GM13976 (cell line): ENCODE measurements around the gene WDR13.

Experiments used
- DNase-seq: peaks from one replicate; pipeline ENCODE4 v3.0.0; 2012; ENCODE audit warnings: low spot score
- in situ Hi-C: fragments of 300-500 bp; cut with MboI; formaldehyde crosslinking; loops from one replicate; pipeline ENCODE4 v1.12.0; 2022; ENCODE audit warnings: low sequenced_read_pairs, mixed read lengths, inconsistent platforms; ENCODE audit not compliant: unreplicated experiment
- TF ChIP-seq, protein P1 (sequence below): IDR thresholded peaks from 2 replicates; pipeline ENCODE4 v1.5.1; 2012; ENCODE audit warnings: borderline replicate concordance, mild to moderate bottlenecking; ENCODE audit not compliant: insufficient read depth; ENCODE audit errors: extremely low read depth, missing control alignments, control extremely low read depth

WDR13 gene

DNA sequence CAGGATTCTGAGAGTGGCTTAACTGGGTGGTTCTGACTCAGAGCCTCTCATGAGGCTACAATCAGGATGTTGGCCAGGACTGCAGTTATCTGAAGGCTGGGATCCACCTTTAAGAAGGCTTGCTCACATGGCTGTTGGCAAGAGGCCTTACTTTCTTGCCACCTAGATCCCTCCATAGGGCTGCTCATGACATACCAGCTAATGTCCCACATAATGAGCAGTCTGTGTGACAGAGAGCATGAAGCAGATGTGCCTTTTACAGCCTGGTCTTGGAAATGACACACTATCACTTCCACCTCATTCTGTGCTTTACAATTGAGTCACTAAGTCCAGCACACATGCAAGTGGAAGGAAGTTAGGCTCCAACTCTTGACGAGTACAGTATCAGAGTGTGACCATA lies 27.3 kb upstream of the WDR13 start:
- in situ Hi-C loops, result no loop called here
- DNase-seq, result peak; percentile 41
- TF ChIP-seq, protein P1, sequence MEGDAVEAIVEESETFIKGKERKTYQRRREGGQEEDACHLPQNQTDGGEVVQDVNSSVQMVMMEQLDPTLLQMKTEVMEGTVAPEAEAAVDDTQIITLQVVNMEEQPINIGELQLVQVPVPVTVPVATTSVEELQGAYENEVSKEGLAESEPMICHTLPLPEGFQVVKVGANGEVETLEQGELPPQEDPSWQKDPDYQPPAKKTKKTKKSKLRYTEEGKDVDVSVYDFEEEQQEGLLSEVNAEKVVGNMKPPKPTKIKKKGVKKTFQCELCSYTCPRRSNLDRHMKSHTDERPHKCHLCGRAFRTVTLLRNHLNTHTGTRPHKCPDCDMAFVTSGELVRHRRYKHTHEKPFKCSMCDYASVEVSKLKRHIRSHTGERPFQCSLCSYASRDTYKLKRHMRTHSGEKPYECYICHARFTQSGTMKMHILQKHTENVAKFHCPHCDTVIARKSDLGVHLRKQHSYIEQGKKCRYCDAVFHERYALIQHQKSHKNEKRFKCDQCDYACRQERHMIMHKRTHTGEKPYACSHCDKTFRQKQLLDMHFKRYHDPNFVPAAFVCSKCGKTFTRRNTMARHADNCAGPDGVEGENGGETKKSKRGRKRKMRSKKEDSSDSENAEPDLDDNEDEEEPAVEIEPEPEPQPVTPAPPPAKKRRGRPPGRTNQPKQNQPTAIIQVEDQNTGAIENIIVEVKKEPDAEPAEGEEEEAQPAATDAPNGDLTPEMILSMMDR, result no peak

DNA sequence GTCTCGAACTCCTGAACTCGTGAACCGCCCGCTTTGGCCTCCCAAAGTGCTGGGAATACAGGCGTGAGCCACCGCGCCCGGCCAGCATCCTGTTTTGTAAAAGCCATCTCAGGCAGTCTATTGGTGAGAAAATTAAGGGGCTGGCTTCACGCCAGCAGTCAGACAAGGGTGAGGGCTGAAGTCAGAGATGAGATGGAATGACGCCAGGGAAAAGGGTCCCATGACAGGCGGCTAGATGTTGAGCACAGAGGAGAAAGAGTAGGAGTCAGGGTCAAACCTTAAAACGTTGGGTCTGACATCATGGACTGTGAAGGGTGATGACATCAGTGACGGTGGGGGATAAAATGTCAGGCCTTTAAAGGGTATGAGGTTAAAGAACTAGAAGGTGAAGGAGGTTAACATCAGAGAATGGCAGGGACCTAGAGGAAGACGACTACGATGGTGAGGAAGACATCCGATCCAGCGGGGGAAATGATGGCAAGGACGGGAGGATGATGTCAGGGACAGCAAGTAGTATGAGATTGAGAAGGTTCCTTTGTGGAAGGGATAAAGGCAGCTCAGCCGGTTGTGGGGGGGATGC lies 23.5 kb upstream of the WDR13 start:
- in situ Hi-C loops, result no loop called here
- DNase-seq, result no peak
- TF ChIP-seq, protein P1, result no peak

DNA sequence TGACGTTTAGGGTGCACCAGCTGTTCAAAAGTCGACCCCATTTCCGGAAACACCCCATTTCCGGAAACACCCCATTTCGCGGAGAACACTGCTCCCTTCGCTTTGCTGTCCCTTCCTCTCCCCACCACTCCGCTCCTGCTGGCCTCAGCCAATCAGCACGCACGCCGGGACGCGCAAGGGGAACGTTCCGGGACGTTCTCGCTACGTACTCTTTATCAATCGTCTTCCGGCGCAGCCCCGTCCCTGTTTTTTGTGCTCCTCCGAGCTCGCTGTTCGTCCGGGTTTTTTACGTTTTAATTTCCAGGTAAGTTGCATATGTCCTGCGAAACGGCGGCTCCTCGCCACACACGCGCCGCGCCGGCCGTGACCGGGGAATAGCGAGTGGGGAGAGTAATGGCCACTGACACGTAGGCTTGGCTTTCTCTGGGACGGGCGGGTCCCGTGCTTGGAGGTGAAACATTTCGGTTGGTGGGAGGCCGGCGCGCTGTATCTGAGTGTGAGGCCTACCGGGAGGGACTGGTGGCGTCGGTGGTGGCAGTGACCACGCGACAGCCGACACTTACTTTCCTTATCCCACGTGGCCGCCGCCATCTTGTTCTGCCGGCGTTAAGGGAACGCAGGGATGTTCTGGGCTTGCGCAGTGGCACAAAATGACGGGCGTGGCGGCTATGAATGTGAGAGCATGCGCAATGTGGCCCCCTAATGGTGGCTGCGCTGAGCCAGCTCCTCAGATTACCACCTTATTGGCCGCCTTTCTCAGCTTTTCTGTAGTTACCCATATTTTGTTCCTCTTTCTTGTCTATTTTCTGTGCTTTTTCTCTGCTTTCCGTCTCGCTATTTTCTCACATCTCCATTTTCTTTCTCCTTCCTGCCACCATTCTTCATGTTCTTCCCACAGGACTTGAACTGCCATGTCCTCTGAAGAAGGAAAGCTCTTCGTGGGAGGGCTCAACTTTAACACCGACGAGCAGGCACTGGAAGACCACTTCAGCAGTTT lies 22.7 kb upstream of the WDR13 start, which contains the start of gene RBM3:
Gene RBM3 (plus strand): TSS at position 215 of the 997 bp plus-strand sequence. CDS start 697 bp downstream, at position 912.
- in situ Hi-C loops, result no loop called here
- TF ChIP-seq, protein P1, result peak; percentile 34
- DNase-seq, result peak; percentile 88

DNA sequence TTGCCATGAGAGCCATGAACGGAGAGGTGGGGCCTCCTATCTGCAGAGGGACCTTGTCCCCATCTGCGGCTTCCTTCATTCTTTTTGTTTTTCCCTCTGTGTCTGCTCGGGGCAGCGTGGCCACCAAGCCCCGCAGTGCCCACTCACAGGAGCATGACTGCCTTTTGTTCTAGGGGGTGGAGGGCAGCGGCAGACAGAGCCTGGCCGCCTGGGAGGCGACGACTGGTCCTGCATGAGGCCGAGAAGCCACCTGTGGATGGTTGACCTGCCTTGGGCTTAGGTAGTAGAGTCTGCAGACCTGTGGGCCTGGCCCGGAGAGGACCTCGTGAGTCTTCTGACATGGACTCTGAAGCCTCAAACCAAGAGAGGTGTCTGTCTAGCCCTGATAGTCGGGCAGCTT lies 21.6 kb upstream of the WDR13 start:
- in situ Hi-C loops, result no loop called here
- DNase-seq, result no peak
- TF ChIP-seq, protein P1, result no peak

DNA sequence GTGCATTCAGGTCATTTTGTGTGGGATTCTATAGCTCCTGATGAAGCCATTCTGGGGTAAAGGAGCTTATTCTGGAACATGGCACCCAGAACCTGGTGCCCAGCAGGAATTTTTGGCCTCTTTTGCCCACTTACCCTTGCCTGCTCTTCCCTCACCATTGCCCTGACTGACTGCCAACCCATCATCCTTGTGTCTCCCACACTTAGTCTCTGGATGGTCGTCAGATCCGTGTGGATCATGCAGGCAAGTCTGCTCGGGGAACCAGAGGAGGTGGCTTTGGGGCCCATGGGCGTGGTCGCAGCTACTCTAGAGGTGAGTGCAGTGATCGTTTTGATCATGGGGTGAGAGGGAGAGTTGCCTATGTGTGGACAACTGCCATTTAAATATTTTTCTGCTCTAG lies 21.2 kb upstream of the WDR13 start:
- no peak for DNase-seq
- in situ Hi-C loops, result no loop called here
- TF ChIP-seq, protein P1, result no peak

DNA sequence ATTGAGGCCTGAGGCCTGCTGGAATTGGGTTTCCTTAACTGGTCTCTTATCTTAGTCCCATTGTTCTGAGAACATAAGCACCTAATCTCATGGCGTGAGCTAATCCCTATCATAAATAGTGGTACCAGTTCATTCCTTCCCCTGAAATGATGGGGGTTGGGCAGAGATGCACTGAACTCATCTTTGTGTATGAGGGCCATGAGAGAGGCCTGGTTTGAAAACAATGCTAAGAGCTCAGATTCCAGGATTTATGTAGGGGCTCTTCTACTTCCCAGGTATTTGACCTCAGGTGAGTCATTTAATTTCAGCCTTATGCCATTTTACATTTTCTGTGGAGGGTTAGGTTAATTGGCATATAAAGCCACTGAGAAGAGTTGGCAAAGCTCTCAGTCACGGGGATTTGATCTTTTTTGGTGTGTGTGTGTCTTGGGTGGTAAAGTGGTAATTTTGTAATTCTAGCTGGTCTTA lies 18.6 kb upstream of the WDR13 start:
- in situ Hi-C loops, result no loop called here
- DNase-seq, result no peak
- TF ChIP-seq, protein P1, result no peak
